GM23338 (cell line): ENCODE measurements around the gene AP1G1.

Experiments used
- CREB1 ChIP-seq: fragments of 250-450 bp; sonication (Bioruptor Pico); IDR thresholded peaks from 2 replicates; pipeline ENCODE4 v1.5.0; 2020; ENCODE audit warnings: low read depth, mild to moderate bottlenecking, moderate library complexity
- EZH2 ChIP-seq: fragments of 200-600 bp; sonication (generic); IDR thresholded peaks from one replicate; pipeline ENCODE4 v1.8.0; 2017; ENCODE audit warnings: antibody characterized with exemption, mild to moderate bottlenecking, low read depth; ENCODE audit not compliant: unreplicated experiment
- EZH2phosphoT487 ChIP-seq: fragments of 200-600 bp; sonication (generic); IDR thresholded peaks from one replicate; pipeline ENCODE4 v1.8.1; 2018; ENCODE audit warnings: antibody characterized with exemption; ENCODE audit not compliant: unreplicated experiment
- POLR2AphosphoS5 ChIP-seq: IDR thresholded peaks from 2 replicates; pipeline ENCODE4 v1.6.1; 2016; ENCODE audit warnings: antibody characterized with exemption, low read depth
- STAT1 ChIP-seq: IDR thresholded peaks from one replicate; pipeline ENCODE4 v1.6.1; 2016; ENCODE audit warnings: antibody characterized with exemption; ENCODE audit not compliant: unreplicated experiment
- TF ChIP-seq, protein P1 (sequence below), 2 experiments: fragments of 200-600 bp in 1 of 2; sonication (generic) in 1 of 2; conservative IDR thresholded peaks; 2 replicates each; pipeline versions ENCODE4 v1.5.1 to v1.6.1; 2016 to 2017; ENCODE audit warnings: antibody characterized with exemption in 2 of 2, low read depth in 2 of 2, mild to moderate bottlenecking in 2 of 2, moderate library complexity in 1 of 2
- TF ChIP-seq, protein P2 (sequence below): IDR thresholded peaks from one replicate; pipeline ENCODE4 v1.6.1; 2018; ENCODE audit warnings: antibody characterized with exemption; ENCODE audit not compliant: unreplicated experiment

DNA sequence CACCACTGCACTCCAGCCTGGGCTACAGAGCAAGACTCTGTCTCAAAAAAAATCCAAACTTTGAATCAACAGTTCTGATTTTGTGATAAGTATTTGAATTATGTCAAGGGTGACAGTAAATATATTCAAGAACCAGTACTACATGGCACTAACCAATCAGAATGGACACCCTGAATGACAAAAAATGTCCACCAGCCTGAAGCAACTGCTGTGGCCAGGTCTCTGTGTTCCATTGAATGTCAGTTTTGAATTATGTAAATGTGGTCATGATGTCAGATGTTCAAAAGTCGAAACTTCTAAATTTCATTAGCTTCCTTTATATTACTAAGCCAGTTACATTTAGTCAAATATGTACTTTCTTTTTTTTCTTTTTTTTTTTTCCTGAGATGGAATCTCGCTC lies 21.7 kb upstream of the AP1G1 start:
- TF ChIP-seq, protein P1, sequence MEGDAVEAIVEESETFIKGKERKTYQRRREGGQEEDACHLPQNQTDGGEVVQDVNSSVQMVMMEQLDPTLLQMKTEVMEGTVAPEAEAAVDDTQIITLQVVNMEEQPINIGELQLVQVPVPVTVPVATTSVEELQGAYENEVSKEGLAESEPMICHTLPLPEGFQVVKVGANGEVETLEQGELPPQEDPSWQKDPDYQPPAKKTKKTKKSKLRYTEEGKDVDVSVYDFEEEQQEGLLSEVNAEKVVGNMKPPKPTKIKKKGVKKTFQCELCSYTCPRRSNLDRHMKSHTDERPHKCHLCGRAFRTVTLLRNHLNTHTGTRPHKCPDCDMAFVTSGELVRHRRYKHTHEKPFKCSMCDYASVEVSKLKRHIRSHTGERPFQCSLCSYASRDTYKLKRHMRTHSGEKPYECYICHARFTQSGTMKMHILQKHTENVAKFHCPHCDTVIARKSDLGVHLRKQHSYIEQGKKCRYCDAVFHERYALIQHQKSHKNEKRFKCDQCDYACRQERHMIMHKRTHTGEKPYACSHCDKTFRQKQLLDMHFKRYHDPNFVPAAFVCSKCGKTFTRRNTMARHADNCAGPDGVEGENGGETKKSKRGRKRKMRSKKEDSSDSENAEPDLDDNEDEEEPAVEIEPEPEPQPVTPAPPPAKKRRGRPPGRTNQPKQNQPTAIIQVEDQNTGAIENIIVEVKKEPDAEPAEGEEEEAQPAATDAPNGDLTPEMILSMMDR (conservative IDR thresholded peaks at IDR 0.05; ENCODE audit: low read depth in 2 of 2): no peak
- TF ChIP-seq STAT1: no peak
- no peak for TF ChIP-seq POLR2AphosphoS5
- TF ChIP-seq, protein P2, sequence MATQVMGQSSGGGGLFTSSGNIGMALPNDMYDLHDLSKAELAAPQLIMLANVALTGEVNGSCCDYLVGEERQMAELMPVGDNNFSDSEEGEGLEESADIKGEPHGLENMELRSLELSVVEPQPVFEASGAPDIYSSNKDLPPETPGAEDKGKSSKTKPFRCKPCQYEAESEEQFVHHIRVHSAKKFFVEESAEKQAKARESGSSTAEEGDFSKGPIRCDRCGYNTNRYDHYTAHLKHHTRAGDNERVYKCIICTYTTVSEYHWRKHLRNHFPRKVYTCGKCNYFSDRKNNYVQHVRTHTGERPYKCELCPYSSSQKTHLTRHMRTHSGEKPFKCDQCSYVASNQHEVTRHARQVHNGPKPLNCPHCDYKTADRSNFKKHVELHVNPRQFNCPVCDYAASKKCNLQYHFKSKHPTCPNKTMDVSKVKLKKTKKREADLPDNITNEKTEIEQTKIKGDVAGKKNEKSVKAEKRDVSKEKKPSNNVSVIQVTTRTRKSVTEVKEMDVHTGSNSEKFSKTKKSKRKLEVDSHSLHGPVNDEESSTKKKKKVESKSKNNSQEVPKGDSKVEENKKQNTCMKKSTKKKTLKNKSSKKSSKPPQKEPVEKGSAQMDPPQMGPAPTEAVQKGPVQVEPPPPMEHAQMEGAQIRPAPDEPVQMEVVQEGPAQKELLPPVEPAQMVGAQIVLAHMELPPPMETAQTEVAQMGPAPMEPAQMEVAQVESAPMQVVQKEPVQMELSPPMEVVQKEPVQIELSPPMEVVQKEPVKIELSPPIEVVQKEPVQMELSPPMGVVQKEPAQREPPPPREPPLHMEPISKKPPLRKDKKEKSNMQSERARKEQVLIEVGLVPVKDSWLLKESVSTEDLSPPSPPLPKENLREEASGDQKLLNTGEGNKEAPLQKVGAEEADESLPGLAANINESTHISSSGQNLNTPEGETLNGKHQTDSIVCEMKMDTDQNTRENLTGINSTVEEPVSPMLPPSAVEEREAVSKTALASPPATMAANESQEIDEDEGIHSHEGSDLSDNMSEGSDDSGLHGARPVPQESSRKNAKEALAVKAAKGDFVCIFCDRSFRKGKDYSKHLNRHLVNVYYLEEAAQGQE: no peak
- TF ChIP-seq EZH2phosphoT487: no peak
- TF ChIP-seq CREB1 (CRISPR knock-in tag): no peak
- no peak for TF ChIP-seq EZH2
